GM11168 (cell line): ENCODE measurements around the gene TSR3.

Experiments
- in situ Hi-C: fragments of 300-500 bp; cut with MboI; formaldehyde crosslinking; loops from one replicate; pipeline ENCODE4 v1.12.0; 2022; ENCODE audit warnings: low sequenced_read_pairs; ENCODE audit not compliant: unreplicated experiment

TSR3 gene

DNA sequence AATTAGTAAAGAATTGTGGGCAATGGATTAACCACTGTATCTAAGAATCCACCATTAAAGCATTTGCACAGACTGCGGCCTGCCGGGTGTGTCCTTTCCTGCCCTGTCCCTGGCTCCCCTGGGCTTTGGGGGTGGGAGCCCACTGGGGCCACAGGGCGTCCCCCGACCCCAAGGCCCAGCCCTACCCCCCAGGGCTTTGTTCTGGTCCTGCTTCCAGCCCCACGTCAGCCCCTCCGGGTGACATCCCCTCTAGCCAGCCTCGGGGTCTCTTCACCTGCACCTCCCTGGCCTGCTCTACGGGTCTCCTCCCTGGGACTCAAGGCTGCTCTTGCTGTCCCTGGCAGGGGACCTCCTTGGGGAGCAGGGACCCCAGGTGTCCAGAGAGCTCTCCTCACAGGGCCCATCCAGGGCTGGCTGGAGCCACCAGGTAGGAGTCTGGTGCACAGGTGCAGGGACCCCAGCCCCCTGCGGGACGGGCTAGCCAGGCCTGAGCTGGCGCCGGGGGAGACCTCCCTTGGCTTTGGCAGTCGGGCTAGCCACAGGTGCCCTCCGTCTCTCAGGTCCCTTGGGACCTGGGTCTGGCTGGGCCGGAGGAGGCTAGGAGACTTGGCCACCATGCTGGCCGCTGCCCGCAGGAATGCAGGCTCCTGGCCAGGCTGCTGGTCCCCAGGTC is 24.6 kb downstream of the TSR3 start:
- in situ Hi-C loops: no loop called here

DNA sequence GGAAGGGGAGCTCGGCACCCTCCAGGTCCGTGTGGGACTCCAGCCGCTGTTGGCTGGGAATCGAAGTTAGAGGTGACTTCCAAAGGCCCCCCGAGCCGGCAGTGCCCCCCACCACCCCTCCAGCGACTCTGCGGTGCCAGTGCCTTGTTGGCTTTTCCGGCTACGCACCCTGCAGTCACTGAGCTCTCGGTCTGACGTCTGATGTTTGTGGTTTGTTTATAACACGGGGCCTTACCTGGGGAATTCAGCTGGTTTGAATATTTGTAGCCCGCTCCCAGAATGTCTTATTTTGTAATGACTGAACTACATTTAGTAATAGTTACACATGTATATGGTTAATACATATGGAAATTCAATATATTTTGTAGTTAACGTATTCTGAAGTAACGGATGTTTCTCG is 25.3 kb downstream of the TSR3 start:
- in situ Hi-C loops: no loop called here

DNA sequence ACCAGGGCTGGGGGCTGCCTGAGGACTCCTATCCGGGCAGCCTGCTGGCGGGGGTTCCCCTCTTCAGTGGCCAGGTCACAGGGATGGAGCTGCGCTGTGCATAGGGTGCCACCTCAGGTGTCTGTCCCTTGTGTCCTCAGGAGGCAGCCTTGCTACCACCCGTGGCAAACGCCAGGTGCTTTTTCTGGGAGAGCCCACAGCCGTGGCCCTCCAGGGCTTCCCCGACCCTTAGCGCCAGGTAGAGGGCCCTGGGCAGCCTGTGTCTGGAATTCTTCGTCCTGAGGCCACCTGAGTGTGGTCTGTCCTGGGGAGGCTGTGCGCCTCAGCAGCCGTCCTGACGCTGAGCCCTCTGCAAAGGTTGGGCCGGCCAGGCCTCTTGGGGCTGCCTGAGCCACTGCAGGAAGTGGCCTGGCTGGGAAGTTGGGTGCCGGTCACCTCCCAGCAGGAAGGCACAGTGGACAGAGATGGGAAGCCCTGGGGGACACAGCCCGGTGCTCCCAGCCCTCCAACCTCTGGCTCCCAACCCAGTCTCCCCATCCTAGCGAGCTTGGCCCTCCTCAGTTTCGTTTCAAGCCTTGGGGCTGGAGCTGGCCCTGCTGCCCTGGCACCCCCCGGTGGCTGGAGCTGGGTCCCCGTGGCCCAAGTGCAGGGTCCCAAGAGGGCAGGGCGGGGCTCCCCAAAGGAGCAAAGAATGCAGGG is 25.9 kb downstream of the TSR3 start:
- in situ Hi-C loops: no loop called here

DNA sequence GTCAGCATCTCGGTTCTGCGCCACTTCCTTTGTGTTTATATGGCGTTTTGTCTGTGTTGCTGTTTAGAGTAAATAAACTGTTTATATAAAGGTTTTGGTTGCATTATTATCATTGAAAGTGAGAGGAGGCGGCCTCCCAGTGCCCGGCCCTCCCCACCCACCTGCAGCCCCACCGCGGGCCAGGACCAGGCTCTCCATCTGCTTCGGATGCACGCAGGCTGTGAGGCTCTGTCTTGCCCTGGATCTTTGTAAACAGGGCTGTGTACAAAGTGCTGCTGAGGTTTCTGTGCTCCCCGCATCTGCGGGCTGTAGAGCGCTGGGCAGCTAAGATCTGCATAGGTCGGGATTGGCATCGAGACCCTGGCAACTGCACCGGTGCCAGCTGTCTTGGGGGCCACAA is 26.4 kb downstream of the TSR3 start:
- in situ Hi-C loops: no loop called here

DNA sequence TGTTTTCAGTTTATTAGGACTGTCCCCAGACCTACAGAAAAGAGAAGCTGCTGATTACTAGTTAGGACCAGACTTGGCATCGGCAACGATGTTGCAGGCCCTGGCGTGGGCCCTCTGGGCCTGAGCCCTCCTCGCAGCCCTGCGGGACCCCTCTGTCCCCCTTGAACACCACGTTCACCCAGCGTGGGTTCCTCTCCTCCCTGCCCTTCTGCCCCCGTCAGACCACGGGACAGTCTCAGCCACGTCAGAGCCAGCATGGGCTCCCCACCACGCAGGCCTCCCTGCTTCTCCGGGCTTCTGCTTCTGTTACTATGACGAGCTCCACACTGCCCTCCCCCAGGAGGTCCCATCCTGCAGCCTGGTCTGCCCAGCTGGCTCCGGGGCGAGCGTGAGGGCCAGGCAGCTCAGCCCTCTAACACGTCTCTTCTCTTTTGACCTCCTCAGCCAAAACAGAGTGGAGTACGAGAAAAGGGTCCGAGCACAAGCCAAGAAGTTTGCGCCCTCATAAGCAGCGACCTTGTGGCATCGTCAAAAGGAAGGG is 27.3 kb downstream of the TSR3 start:
- in situ Hi-C loops: no loop called here

DNA sequence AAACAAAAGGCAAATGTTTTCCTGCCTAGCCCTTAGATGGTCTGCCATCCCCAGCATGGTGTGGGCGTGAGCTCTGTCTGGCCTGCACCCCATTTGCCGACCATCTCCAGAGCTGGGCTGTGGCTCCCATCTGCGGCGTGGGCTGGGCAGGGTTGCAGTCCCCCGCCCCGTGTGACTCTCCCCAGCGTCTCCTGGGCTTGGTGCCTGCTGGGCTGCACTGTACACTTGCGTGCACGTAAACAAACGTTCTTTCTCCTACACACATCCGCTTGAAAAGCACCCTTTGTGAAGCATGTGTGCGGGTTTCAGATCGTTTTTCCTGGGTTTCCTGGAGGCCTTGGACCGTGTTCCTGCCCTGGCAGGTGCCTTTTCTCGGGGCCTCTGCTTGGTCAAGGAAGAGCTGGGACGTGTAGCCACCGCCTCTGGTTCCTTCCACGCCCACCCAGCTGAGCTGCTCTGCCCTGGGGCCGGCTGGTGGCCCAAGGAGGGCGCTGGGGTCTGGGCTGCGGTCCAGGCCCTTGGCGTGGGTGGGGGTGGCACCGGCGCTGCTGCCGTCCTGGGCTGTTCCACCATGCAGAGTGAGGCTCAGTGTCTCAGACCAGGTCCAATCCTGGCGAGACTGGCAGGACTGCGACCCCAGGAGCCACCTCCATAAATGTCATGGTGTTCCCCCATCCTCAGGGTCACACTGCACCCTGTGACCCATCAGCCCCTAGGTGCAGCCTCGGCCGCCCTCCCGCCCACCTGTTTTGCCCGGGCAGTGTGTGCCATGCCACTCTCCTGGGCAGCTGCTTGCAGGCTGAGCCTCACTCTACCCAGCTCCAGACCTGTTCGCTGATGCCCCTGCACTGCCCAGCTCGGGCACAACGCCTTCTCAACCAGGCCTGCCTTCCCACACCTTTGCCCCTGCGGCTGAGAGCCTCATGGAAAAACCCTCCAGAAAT is 28.1 kb downstream of the TSR3 start:
- in situ Hi-C loops: no loop called here

DNA sequence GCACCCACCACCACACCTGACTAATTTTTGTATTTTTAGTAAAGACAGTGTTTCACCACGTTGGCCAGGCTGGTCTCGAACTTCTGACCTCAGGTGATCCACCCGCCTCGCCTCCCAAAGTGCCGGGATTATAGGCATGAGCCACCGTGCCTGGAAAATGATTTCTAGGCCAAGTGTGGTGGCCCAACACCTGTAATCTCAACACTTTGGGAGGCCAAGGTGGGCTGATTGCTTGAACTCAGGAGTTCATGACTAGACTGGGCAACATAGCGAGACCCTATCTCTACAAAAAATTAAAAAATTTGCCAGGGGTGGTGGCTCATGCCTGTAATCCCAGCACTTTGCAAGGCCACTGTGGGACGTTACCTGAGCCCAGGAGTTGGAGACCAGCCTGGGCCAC is 29.3 kb downstream of the TSR3 start:
- in situ Hi-C loops: no loop called here

DNA sequence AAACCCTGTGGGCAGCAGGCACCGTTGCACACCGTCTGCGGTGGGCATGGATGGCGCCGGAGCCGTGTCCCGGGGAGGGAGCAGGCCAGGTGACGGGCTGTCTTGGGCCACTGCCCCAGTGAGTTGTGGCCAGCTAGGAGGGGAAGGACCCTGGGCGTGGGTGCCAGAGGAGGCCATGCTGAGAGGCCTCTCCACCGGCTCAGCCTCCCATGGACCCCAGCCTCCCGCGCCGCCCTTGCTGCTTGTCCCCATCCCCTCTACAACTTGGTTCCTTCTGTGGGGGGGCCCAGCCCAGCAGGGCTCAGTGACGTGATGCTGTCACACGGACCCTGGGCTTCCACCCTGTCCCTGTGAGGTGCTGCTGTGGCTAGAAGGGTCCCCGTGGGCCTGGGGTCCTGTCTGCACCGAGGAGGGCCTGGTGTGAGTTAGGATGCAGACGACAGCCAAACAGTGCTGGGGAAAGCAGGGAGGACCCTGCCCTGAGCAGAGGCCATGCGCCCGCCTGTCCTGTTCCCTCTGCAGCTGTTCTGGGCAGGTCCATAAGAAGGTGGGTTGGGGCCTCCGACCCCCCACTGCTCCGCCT is 30.9 kb downstream of the TSR3 start:
- in situ Hi-C loops: no loop called here

DNA sequence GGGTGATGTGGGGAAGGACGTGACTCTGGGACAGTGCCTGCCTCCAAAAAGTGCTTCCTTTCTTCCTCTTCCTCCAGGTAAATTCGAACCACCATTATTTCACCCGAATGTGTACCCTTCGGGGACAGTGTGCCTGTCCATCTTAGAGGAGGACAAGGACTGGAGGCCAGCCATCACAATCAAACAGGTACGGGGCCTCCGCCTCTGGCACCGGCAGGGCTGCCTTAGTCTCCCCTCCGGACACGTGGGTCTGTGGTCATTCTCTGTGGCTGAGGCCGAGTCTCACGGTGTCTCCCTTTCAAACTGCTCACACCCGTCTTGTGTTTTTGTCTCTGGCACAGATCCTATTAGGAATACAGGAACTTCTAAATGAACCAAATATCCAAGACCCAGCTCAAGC is 31.6 kb downstream of the TSR3 start:
- in situ Hi-C loops: no loop called here

DNA sequence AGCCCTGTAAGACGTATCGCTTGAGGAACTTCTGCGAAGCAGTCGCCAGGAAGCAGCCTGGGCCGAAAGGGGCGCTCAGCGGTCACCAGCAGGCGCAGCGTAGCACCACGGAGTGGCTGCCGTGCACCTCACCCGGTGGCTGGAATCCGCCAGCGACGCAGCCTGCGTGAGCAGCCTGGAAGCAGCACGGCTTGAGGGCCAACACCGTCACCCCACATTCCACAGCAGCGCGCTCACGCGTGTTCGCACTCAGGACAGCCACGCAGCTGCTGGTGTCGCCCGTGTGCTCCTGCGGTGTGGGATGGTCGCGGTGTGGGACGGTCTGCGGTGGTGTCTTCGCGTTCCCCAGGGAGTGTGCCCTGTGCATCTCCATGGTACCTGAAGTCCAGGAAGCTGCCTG is 32.6 kb downstream of the TSR3 start:
- in situ Hi-C loops: no loop called here

DNA sequence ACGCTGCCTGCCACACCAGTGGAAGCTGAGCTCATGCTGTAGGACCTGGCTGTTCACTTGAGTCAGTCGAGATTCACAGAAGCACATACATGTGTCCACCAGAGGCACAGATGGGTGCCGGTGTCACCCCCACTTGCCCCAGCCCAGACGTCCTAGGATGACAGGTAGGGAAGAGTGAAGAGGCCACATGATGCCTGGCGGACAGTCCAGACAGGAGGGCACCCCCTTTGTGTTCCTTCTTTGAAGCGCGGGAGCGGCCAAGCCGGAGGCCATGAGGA is 33.5 kb downstream of the TSR3 start:
- in situ Hi-C loops: no loop called here

DNA sequence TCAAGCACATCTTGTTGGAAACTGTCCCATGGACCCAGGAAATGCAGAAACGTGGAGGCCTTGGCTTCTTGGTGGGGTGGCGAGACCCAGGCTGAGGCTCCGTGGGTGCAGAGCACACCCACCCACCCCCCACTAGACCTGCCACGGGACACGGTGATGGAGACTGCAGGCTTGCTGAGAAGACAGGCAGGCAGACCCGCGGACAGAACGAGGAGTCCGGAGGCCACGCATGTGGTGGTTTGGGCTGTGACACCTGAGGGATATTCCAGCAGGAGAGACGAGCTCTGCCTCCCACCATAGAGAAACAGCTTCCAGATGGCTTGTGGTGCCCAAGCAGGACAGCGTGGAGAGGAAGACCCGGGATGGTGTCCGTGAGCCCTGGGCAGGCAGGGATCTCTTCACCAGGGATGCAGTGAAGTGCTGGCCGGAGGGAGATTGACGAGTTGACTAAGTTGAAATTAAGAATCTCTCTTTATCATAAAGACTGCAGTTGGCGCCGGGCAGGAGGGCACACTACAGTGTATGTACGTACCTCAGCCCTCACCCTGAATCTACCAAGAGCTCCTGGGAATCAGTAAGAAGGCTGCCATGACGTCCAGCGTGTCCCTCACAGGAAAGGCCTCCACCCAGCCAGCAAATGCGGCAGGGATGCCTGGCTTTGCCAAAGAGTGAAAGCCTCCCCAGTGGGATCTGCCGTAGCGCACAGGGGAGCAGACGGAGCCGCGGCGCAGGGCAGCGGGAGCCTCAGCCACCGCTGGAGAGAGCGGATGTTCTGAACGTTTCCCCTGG is 34.0 kb downstream of the TSR3 start:
- in situ Hi-C loops: no loop called here

DNA sequence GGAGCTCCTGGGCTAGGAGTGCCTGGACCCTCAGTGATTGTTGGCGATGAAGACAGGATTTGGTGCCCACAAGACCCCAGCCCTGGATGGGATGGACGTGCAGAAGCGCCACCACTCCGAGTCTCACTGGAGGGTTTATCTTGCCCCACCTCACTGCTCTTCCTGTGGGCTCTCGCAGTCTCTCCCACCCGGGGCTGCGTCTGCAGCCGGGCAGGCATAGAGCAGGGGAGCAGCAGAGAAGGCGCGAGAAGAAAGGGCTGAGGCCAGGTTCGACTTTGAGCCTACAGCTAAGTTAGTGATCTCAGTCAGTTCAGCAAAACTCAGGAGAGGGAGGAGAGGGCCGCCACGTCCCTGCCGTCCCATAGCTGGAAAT is 35.7 kb downstream of the TSR3 start:
- in situ Hi-C loops: no loop called here

DNA sequence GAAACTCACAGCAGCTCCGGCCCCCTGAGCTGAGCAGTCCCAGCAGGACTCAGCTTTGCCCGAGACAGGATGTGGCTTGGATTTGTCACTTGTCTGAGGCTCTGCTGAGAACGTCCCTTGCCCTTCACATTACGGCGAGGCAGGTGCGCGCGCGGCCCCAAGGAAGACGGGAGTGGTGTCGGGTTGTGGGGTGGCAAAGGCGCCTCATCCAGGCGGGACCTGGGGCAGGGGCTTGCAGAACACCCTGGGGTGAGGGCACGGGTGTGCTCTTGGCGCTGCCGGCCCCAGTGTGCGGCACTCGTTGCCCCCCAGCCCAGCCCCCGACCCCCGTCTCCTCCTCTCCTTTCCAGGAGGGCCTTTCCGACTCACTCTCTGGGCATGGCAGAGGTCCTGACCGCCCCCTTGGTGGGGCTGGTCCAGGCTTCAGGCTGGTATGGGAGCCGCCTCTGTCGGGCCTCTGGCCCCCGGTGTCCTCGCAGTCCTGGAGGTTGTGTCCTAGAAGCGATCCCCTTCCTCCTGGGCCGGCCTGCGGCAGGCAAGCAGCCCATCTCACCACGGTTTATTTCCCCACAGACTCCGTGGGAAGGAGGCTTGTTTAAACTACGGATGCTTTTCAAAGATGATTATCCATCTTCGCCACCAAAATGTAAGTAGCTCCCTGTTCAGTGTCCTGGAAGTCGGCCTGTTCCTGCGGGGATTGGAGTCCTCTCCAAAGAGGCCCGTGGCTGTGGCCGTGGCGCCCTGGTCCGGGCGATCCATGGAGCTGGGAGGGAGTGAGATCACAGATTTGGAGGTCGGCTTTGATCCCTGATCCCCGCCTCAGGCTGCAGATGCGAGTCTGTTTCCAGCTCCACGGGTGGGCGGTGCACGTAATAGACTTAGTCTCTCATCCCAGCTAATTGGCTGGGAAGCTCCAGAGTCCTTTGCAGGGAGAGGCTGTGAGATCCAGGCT is 36.3 kb downstream of the TSR3 start:
- in situ Hi-C loops: no loop called here

DNA sequence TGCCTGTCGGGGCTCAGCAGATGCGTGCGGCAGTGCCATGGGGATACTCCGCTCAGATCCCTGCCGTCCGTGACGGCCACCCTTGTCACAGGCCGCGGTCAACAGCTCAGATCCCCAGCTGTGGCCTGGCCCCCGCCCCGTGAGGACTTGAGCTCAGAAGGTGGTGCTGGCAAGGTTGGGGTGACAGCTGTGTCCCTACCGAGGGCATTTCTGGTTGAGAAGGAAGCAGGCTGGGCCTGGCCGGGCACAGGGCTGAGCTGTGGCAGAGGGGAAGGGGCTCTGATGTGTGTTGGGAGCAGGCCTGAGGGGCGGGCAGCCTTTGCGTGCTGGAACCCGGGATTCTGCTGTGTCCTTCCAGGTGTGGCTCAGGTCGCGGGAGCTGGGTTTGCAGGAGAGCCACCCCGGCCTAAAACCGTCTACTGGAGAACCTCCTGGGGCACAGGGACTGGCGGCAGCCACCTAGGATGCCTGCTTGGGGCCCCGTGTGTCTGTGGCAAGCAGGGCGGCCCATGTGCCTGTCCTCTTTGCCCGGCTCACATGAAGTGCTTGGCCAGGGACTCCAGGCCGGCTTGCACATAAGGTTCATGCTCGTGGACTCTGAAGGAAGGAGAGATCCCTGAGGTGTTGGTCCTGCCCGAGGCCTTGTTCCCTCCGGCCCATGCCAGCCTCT is 37.1 kb downstream of the TSR3 start:
- in situ Hi-C loops: no loop called here

DNA sequence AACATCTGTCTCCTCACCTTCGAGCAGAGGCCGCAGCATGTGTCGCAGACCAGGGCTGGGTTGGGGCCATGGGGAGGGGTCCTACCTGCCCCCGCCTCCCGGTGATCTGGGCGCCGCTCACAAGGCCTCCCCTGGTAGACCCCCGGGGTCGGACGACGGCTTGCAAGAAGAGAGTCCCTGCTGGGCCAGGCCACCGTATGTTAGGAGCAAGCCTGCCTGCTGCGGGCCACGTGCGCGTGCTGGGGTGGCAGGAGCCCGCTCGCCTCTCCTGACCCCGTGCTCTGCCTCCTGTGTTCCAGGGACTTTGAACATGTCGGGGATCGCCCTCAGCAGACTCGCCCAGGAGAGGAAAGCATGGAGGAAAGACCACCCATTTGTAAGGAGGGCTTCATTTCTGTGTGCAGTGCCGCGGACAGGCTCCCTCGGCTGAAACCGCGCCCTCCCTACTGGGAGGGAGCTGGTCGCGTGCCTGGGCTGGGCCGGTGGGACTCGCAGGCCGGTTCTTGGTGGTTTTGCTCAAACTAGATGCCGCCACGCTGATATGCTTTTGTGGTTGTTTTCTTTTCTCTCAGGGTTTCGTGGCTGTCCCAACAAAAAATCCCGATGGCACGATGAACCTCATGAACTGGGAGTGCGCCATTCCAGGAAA is 37.8 kb downstream of the TSR3 start:
- in situ Hi-C loops: no loop called here

DNA sequence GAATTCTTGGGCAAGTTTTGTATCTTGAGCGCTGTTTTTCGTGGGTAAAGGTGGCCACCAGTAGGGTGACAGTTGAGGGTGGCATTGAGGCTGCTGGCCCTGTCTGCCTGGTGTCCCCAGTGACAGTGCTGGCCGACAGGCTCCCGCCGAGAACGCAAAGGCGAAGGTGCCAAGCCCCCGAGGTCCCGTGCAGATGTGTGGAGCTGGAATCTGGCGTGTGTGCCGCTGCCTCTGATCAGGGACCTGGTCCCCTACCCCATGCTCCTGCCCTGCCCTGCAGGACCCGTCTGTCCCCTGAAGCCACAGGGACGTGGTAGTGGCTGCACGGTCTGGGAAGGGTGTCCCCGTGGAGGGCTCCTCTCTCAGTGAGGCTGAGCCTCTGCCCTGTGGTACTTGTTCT is 38.8 kb downstream of the TSR3 start:
- in situ Hi-C loops: no loop called here

DNA sequence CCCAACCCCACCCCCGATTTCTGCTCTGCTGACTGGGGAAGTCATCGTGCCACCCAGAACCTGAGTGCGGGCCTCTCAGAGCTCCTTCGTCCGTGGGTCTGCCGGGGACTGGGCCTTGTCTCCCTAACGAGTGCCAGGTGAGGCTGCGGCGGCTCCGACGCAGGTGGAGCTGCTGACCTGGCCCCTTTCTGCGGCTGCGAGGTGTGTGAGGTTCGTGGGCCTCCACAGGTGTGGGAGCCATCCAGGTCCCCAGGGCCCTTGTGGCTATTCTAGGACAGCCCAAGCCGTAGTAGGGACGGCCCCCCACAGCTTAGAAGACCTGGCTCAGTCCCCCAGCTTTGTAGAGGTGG is 39.2 kb downstream of the TSR3 start:
- in situ Hi-C loops: no loop called here
